ENCODE results near the gene SPATA22.
"Not testable (repeated sequence)": the region's sequence is repeated elsewhere in the genome, so short reads cannot be mapped to it uniquely, and the experiment has no call there.

The SPATA22 gene, protein sequence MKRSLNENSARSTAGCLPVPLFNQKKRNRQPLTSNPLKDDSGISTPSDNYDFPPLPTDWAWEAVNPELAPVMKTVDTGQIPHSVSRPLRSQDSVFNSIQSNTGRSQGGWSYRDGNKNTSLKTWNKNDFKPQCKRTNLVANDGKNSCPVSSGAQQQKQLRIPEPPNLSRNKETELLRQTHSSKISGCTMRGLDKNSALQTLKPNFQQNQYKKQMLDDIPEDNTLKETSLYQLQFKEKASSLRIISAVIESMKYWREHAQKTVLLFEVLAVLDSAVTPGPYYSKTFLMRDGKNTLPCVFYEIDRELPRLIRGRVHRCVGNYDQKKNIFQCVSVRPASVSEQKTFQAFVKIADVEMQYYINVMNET

DNA sequence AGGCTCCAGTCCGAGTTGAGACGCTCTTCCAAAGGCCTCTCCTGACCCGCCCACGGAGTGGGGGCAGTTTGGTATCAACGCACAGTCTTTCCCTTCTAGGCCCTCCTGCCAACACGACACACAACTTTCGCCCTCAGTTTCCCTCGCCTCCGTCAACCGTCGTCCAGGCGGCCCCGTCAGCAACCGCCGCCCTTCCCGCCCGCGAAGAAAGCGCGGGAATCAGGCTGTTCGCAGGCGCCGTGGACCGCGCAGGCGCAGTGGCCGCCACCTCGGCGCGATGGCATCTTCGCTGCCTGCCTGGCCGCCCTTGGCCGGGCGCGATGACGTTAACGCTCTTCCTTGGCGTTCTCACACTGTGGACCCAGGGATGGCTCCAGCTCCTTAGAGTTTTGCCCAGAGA is at the start of gene SPATA22:
TSS of gene SPATA22 (minus strand) at position 221 of the 400 bp plus-strand sequence. CDS start 2,494 bp downstream, outside the sequence.
- DNase-seq (ENCODE audit: low read depth) = no peak

DNA sequence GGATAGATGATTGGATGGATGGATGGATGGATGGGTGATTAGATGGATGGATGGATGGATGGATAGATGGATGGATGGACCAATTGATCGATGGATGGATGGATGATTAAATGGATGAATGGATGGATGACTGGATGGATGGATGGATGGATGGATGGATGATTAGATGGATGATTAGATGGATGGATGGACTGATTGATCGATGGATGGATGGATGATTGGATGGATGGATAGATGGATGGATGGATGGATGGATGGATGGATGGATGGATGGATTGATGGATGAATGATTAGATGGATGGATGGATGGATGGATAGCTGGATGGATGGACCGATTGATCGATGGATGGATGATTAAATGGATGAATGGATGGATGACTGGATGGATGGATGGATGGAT is 47.9 kb upstream of the SPATA22 start:
- DNase-seq (ENCODE audit: low read depth) = not testable (repeated sequence)

DNA sequence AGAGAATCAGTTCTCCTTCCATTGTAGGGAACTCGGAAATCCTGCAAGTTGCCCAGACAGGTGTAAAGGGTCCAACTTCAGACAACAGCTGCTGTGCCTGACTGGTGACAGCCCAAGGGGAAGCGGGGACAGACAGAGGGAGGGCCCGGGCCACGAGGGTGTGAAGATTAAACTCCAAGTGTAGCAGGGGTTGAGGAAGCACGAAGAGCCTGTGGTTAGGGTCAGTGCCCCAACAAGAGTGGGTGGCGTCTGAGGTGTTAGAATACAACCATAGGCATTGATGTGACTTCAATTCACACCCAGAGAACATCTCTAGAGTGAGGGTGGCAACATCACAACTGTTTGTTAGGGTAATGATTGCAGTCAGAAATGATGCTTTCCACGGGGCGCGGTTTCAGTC is 43.3 kb upstream of the SPATA22 start:
- DNase-seq (ENCODE audit: low read depth) = no peak

DNA sequence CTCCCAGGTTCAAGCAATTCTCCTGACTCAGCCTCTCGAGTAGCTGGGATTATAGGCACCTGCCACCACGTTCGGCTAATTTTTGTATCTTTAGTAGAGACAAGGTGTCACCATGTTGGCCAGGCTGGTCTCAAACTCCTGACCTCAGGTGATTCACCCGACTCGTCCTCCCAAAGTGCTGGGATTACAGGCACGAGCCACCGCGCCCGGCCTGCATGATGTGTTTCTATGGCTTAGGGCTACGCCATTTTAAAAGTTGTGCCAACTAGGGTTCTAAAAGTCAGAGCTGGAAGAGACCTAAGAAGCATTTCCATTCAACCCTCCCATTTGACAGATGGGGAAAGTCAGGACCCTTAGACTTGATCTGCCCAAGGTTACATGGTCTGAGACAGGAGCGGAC is 42.5 kb upstream of the SPATA22 start:
- not testable (repeated sequence) for DNase-seq (ENCODE audit: low read depth)

DNA sequence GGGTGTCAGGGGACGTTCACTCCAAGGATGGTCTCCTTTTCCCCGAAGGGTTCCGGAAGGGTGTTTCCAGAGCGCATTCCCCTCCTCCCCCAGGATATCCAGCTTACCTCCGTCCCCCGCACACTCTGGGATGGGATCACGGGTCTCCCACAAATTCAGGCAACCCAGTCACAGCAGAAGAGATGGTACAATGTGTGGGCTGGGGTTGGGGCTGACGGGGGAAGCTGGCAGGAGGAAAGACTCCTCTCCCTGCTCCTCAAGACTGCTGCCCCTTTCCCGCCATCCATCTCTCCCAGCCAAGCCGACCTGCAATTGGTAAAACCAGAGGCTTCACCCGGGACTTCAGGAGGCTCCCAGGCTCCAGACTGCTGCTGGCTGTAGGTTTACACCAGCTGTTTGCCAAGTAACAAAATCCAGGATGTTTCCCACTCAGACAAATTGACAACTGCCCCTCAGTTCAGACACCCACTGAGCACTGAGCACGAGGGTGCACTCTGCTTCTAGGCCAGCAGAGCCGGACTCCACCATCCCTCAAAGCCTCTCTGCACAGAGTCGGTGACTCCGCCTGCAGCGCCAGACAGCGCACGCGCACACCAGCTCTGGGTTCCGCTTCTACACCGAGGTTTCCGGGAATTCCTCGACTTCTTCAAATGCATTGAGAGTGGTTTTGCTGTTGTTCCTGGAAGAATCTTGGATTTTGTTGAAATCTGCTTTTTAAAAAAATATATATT is 41.9 kb upstream of the SPATA22 start:
- DNase-seq (ENCODE audit: low read depth) = no peak

DNA sequence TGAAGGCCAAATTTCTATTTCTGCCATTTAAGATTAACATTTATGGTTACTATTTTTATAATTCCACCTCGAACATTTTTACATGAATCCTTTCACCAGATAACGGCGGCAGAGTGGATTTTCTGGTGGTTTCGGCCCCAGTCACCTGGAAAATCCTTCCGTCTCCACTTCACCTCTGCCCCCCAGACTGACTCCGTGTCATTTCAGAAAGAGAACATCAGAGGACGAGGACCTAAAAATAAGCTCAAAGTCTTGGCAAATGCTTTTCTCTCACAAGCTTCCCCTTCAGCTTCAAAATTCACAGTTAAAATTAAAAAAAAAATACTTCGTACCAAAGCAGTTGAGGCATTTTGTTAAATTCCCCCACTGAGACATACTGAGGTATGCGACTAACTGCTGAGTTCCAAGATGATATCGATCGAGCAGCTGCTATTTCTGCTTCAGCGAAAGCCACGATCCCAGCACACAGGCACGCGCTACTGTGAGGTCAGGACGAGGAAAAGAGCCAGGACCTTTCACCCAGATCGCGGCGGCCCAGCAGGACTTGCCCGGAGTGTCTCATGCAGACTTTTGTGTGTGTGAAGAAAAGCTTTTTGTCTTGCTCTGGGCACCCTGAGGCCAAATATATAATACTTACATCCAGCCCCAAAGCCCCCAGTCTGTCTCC is 41.0 kb upstream of the SPATA22 start:
- DNase-seq (ENCODE audit: low read depth) = no peak

DNA sequence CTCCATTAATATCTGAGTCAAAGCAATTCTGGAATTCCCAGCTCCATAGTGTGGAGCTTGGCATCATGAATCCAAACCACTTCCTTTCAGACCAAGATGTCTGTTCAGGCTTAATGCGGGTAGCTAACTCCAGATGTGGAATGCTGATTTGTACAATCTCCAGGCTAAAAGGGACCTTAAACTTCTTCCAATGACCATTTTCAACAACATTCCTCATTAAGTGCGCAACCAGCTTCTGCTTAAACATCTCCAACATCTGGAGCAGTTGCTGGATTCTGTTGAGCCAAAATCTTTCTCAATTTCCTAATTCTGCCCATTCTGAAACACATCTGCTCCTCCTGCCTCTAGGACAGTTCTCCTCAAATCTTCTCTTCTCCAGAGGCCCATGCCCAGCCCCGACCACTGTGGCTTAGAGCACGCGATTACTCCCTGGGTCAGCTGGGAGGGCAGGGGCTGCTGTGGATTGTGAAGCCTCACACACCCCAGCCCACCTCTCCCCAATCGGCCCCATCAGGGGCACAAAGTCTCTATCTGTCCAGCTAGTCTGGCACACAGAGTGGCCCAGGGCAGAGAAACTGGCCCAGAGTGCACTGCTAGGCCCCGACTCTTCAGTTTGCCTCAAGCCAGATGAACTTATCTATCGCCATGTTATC is 40.4 kb upstream of the SPATA22 start:
- no peak for DNase-seq (ENCODE audit: low read depth)

DNA sequence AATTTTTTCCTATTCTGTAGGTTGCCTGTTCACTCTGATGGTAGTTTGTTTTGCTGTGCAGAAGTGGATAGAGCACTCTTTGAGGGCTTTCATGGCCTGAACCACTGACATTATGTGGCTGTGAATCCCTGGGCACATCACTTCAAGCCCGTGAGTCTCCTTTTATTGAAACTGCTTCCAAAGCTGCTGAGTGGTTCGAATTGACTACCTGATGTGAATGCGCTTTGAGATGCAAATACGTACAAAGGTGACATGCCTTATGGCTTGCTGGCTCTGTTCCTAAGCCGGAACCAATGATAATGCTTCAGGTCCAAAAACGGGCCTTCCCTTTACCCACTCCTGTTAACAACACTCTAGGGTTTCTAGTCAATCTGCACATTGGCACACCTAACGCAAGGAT is 38.5 kb upstream of the SPATA22 start:
- no peak for DNase-seq (ENCODE audit: low read depth)

DNA sequence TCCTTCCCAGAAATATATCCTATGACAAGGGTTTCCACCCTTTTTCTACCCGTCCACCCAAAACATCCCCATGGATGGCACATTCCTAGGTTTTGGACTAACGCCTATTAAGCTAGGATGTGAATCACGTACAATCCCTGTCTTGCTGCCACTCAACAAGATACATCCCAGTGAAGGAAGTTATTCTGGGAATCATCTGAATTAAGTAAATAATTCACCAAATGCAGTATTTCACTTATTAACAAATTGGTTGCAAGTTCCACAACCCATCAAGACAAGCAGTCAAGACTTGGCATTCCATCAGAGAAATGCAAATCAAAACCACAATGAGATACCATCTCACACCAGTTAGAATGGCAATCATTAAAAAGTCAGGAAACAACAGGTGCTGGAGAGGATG is 36.2 kb upstream of the SPATA22 start:
- no peak for DNase-seq (ENCODE audit: low read depth)

DNA sequence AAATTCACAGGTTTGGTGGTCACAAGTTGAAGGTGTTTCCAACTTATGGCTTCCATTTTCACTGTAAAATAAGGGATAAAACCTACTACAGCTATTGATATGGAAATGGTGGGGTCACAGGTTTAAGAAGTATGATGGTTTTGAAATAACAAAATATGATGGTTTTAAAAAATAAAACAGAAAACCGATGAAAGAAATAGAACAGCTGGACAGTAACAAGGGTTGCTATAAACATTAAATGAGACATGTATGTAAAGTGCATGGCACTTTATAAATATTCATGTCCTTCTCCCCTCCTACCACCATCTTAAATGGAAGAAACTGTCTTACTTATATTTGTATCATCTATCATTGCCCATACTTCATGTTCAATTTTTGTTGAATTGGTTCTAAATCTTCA is 35.5 kb upstream of the SPATA22 start:
- no peak for DNase-seq (ENCODE audit: low read depth)

DNA sequence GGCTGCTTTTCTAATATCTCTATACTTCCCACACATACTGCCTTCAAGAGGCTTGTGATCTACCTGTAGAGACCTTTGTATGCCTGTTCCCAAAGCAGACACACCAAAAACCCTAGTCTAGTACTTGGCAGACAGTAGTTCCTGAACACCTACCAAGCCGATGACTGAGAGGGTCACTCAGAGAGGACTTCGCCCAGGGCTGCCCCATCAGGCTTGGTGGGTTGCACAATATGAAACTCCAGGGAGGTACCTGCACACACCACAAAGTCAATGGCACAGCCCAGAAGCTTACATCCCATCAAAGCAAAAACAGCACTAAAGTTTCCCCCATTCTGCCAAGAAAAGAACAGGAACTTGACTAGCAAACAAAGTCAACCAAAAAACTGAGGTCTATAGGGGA is 34.4 kb upstream of the SPATA22 start:
- DNase-seq (ENCODE audit: low read depth) = no peak

DNA sequence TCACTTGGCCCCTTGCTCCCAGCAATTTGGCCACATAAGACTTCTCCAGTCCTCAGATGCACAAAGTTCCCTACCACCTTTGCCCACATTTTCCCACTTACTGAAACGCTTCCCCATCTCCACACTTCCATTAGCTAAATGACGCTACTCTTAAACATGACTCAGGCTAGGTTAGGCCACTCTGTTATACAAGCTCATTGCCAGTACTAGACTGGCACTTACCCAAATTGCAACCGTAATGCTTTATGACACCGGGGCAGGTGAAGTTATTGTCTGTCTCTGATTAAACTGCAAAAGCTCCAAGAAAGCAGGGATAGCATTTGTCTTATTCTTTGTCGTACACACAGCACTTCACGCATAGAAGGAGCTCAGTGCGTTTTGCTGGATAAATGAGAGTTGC is 33.4 kb upstream of the SPATA22 start:
- DNase-seq (ENCODE audit: low read depth) = no peak

DNA sequence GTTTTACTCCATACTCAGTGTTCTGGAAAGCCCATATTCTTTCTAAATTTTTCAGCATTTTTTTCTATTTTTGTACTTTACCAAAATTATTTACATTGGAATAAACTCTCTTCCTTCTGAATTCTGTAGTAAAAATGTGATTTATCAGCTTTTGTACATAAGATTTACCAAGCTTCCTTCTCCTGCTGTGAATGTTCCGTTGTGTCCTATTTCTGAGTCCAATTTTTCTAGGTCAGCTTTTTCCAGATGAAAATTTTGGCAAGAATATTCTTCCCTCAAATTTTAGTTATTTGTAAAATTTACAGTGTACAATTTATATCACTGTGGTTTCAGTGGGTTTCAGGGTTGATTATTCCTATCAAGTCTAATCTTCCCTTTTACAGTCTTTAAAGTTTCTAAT is 31.7 kb upstream of the SPATA22 start:
- no peak for DNase-seq (ENCODE audit: low read depth)

DNA sequence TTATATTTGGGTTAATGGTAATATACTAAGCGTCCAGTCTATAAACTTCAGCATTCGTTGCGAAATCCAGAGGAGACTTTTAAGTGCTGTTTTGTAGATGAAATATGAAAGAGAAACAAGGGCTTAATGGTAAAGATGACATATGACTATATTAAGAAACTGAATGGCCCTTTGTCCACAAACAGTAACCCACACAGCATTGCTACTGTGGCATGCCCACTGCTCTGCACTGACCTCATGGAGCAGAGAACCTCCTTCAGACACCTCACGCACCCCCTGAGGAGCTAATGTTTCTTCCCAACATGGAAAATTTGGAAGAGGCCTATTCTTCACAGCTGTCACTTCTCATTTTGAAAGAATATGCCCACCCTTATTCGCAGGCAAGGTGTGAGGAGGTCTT is 30.8 kb upstream of the SPATA22 start:
- no peak for DNase-seq (ENCODE audit: low read depth)

DNA sequence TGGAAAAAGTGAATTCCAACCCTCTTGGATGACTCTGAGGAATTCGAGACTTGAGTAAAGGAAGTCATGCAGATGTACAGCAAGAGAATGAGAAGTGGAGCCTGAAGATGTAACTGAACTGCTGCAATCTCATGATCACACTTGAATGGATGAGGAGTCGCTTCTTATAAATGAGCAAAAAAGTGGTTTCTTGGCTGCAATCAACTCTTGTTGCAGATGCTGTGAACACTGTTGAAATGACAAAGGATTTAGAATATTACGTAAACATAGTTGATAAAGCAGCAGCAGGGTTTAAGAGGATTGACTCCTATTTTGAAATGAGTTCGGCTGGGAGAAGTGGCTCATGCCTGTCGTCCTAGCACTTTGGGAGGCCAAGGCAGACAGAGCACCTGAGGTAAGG is 29.7 kb upstream of the SPATA22 start:
- no peak for DNase-seq (ENCODE audit: low read depth)

DNA sequence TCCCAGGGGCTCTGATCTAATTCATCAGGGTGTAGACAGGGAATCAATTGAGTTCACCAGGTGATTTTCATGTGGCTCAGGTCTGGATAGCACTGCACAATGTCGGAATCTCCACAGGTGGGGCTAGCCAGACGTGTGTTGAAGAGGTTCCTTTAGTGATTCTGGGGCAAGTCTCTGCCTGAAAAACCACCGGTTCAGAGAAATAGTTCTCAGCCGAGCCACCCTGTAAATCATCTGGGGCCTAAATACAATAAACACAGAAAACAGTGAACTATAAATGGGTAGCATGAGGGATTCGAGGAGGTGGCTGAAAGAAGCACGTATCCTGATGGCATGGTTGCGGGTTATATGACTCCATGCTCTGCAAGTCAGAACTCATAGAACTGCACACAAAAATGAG is 25.5 kb upstream of the SPATA22 start:
- DNase-seq (ENCODE audit: low read depth) = no peak

DNA sequence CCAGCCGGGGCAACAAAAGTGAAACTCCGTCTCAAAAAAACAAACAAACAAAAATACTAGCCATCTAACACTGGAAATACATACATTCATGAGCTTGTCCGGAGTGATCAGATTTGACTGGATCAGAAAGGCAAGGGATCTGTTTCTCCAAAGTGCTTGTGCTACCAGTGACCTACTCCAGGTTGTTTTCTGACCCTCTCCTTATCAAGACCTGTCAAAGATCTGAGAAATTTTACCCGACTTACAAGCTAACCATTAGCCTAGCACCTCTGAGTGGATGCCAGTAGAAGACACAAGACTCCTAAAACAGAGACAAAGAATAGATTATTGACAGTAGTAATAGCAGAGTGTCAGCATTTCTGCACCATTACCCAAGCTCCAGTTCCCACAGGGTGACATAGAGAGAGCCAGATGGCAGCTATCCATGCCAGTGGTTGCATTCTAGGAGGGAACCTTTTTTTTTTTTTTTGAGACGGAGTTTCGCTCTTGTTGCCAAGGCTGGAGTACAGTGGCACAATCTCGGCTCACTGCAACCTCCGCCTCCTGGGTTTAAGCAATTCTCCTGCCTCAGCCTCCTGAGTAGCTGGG is 14.0 kb upstream of the SPATA22 start:
- no peak for DNase-seq (ENCODE audit: low read depth)

DNA sequence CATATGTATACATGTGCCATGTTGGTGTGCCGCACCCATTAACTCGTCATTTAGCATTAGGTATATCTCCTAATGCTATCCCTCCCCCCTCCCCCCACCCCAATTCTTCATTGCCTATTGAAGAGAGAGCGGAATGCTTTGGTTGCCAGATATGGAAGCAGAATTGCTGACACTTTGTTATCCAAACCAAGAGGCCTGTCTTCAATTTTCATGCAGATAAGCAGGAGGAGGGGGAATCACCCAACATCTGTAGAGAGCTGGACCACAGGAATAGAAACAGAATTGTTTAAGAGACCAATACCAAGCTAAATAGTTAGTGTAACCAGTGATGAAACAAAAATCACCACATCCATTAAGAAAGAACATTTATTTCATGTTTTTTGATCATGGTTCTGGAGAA is 11.2 kb upstream of the SPATA22 start:
- DNase-seq (ENCODE audit: low read depth) = no peak

DNA sequence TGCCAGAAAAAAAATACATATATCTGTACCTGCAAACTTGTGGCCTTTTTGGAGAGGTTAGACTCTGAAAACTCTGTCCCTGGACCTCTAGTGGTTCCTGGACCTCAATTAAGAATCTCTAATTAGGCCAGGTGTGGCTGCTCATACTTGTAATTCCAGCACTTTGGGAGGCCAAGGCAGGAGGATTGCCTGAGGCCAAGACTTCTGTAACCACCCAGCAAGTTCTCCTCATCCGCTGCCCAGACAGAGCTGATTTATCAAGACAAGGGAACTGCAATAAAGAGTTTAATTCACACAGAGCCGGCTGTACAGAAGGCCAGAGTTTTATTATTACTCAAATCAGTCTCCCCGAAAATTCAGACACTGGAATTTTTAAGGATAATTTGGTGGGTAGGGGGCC is 8.4 kb upstream of the SPATA22 start:
- no peak for DNase-seq (ENCODE audit: low read depth)

DNA sequence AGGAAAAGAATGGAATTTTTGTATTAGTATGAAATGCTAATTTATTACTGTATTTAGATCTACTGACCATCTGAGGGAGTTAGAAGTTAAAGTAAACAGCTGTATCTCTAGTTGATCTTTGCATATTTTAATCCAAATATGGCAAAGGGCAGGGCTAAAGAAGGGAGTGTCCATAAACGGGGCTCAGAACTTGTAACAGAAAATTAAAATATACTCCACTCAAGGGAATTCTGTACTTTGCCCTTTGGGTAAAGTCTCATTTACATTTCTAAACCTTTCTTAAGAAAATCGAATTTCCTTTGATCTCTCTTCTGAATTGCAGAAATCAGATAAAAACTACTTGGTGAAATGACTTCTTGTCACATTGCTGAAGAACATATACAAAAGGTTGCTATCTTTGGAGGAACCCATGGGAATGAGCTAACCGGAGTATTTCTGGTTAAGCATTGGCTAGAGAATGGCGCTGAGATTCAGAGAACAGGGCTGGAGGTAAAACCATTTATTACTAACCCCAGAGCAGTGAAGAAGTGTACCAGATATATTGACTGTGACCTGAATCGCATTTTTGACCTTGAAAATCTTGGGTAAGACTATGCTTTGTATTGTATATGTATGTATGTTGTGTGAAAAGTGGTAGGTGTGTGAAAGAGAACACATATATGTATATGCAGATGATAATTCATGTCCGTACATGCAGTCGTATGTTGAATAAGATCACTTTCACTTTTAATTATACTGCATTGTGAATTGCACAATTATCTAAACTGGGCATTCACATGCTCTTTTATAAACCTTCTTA is 4.4 kb upstream of the SPATA22 start, which contains the start of gene ASPA:
TSS of gene ASPA (plus strand) at position 186 of the 799 bp plus-strand sequence. CDS start at position 349, 163 bp downstream.
- DNase-seq (ENCODE audit: low read depth) = no peak

DNA sequence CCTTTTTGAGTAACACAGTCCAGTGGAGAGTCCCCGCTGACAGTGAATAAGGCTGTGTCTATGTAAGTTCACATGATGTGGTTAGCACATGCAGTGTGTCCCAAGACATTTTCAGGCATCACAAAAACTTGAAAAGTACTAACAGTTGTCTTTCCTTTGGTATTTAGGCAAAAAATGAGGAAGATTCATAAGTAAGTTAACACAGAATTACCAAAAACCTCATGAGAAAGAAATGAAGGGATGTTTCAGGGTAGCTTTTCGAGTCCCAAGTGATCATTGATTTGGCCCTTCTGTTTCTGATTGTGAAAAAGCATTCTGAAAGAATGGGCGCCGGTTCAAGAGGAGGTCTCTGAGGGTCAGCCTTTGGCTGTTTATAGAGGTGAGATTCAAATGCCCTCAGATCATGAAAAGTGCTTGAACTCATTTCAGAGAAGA is 3.6 kb upstream of the SPATA22 start:
- DNase-seq (ENCODE audit: low read depth) = no peak
